Activated CD4-positive, alpha-beta memory T cell treated with anti-CD3 and anti-CD28 coated beads for 36 hours (primary cell): ENCODE data around the gene EFCAB14. TPM values are rescaled to one million over a fixed set of nuclear protein-coding genes. Genes with fewer than 3 reads are reported as not detected.

Experiments used
- CTCF ChIA-PET: fragments of 350-600 bp; sonication (Branson Sonifier 250); formaldehyde crosslinking; loops from one replicate; lab custom pipeline; 2021; ENCODE audit warnings: antibody characterized with exemption, inconsistent platforms; lab: Charles Lee
- POLR2A ChIA-PET: fragments of 350-600 bp; sonication (Branson Sonifier 250); formaldehyde crosslinking; loops from one replicate; lab custom pipeline; 2021; ENCODE audit warnings: antibody characterized with exemption; lab: Charles Lee
- DNase-seq: peaks from one replicate; pipeline ENCODE4 v3.0.0-alpha.2; 2020
- H3K27ac Mint-ChIP-seq: one replicate; pipeline ENCODE4 v1.8.0; 2021; ENCODE audit warnings: mixed read lengths
- H3K27me3 Mint-ChIP-seq: one replicate; pipeline ENCODE4 v1.8.0; 2021; ENCODE audit warnings: mixed read lengths
- H3K36me3 Mint-ChIP-seq: one replicate; pipeline ENCODE4 v1.8.0; 2021; ENCODE audit warnings: mixed read lengths
- H3K4me1 Mint-ChIP-seq: one replicate; pipeline ENCODE4 v1.8.0; 2021; ENCODE audit warnings: low read depth, mixed read lengths
- H3K4me3 Mint-ChIP-seq: one replicate; pipeline ENCODE4 v1.8.0; 2021; ENCODE audit warnings: mild to moderate bottlenecking, mixed read lengths
- H3K9me3 Mint-ChIP-seq: one replicate; pipeline ENCODE4 v1.8.0; 2021; ENCODE audit warnings: mixed read lengths
- intact Hi-C: fragments of 100-400 bp; cut with micrococcal nuclease; formaldehyde crosslinking; loops from one replicate; pipeline ENCODE4 v1.15.1; 2023
- total RNA-seq, 2 experiments: library from RNA; stranded (reverse); gene quantifications; one replicate each; pipeline ENCODE4 v1.2.3, GENCODE V29; 2021

EFCAB14 gene
- total RNA-seq, 2 experiments from 2014 or later: 47.1 to 48.0 TPM

GRCh38 chr1:46692811-46693770, 25.8 kb downstream of the EFCAB14 start:
- ChIA-PET POLR2A (interaction anchor here (0.7 kb wide), 1 partner anchor 367 kb away, joined by 3 read pairs; no protein-coding TSS in a partner anchor), CTCF (no interaction called here)
- no peaks in the 10 kb centered on the region for H3K27me3 Mint-ChIP-seq
- no peak for DNase-seq
- H3K9me3 Mint-ChIP-seq: peaks cover 3% of the 10 kb centered on the region
- H3K4me1 Mint-ChIP-seq: peaks cover 3% of the 10 kb centered on the region
- peaks cover 52% of the 10 kb centered on the region for H3K36me3 Mint-ChIP-seq
- H3K27ac Mint-ChIP-seq: no peak overlapping the region
- H3K4me3 Mint-ChIP-seq: no peak overlapping the region
- intact Hi-C loops: no loop called here

GRCh38 chr1:46691997-46692790, 26.7 kb downstream of the EFCAB14 start:
- no peak overlapping the region for H3K27ac Mint-ChIP-seq
- H3K27me3 Mint-ChIP-seq: no peaks in the 10 kb centered on the region
- no peaks in the 10 kb centered on the region for H3K4me1 Mint-ChIP-seq
- ChIA-PET POLR2A (no interaction called here), CTCF (no interaction called here)
- intact Hi-C loops: no loop called here
- DNase-seq: no peak
- H3K4me3 Mint-ChIP-seq: no peak overlapping the region
- H3K9me3 Mint-ChIP-seq: peaks cover 3% of the 10 kb centered on the region
- H3K36me3 Mint-ChIP-seq: peaks cover 51% of the 10 kb centered on the region

GRCh38 chr1:46690931-46691421, 27.9 kb downstream of the EFCAB14 start:
- H3K27me3 Mint-ChIP-seq: no peaks in the 10 kb centered on the region
- peaks cover 52% of the 10 kb centered on the region for H3K36me3 Mint-ChIP-seq
- intact Hi-C loops: no loop called here
- ChIA-PET POLR2A (no interaction called here), CTCF (no interaction called here)
- H3K9me3 Mint-ChIP-seq: peaks cover 3% of the 10 kb centered on the region
- no peak for DNase-seq
- H3K27ac Mint-ChIP-seq: no peak overlapping the region
- no peaks in the 10 kb centered on the region for H3K4me1 Mint-ChIP-seq
- H3K4me3 Mint-ChIP-seq: no peak overlapping the region

DNA sequence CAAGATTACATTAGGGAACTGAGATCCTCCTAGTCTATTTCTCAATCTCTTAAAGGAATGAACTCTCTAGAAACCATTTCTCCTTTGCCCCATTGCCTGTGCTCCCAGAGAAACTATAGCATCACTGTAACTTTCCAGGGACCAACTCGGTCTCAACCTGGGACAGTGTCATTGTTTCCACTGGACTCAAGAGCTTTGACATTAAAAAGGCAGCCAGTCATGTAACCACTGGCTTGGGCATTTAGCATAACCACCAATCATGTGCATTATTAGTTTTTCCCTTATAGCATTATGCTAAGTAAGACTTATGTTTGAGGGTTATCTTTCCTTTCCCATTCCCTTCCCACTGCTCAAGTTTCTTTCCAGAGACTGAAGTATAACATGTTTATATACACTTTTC, 29.0 kb downstream of the EFCAB14 start:
- no peak for DNase-seq
- Mint-ChIP-seq H3K27ac (no peak overlapping the region), H3K4me1 (peaks cover 1% of the 10 kb centered on the region), H3K4me3 (no peak overlapping the region), H3K9me3 (no peaks in the 10 kb centered on the region), H3K36me3 (peaks cover 42% of the 10 kb centered on the region), H3K27me3 (no peaks in the 10 kb centered on the region)
- intact Hi-C loops: no loop called here
- ChIA-PET CTCF (no interaction called here), POLR2A (no interaction called here)

- CTCF ChIA-PET: no interaction called here
- POLR2A ChIA-PET: no interaction called here
- Mint-ChIP-seq H3K9me3 (no peaks in the 10 kb centered on the region), H3K27me3 (no peaks in the 10 kb centered on the region), H3K27ac (no peak overlapping the region), H3K4me3 (no peak overlapping the region), H3K4me1 (peaks cover 2% of the 10 kb centered on the region), H3K36me3 (peaks cover 42% of the 10 kb centered on the region)
- no peak for DNase-seq
- intact Hi-C loops: no loop called here
These were observed 29.6 kb downstream of the EFCAB14 start for GRCh38 chr1:46689356-46689755.

DNA sequence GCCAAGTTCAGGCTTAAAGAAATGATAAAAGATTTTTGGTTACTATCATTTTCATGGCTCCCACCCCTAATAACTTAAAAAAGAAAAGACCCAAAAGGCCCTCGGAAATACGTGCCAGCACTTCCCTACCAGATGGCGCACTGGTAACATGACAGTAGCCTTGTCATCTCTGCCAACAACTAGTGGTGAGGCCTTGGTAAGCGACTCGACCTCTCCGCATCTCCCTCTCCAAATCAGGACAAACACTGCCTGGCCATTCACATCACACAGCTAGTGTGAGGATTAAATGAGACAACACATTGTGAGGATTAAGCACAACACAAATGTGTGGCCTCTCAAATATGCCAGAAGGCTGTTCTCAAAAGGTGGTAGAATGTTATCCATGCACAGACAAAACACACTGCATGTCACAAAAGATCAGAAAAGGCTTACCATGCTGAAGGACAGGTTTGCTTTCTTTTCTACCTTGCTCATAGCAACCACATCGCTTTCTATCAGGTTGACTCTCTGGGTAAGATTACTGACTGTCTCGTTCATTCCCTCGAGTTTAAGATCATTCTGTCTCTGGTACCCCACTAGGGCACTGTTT, 30.9 kb downstream of the EFCAB14 start:
- POLR2A ChIA-PET: no interaction called here
- no peak overlapping the region for H3K27ac Mint-ChIP-seq
- CTCF ChIA-PET: no interaction called here
- no peaks in the 10 kb centered on the region for H3K9me3 Mint-ChIP-seq
- no peak overlapping the region for H3K4me3 Mint-ChIP-seq
- intact Hi-C loops: no loop called here
- no peak for DNase-seq
- peaks cover 49% of the 10 kb centered on the region for H3K36me3 Mint-ChIP-seq
- peaks cover 2% of the 10 kb centered on the region for H3K4me1 Mint-ChIP-seq
- H3K27me3 Mint-ChIP-seq: no peaks in the 10 kb centered on the region

- intact Hi-C loops: no loop called here
- ChIA-PET CTCF (no interaction called here), POLR2A (no interaction called here)
- peaks cover 52% of the 10 kb centered on the region for H3K36me3 Mint-ChIP-seq
- H3K4me1 Mint-ChIP-seq: peaks cover 2% of the 10 kb centered on the region
- H3K4me3 Mint-ChIP-seq: no peak overlapping the region
- no peaks in the 10 kb centered on the region for H3K27me3 Mint-ChIP-seq
- H3K9me3 Mint-ChIP-seq: no peaks in the 10 kb centered on the region
- DNase-seq: no peak
- no peak overlapping the region for H3K27ac Mint-ChIP-seq
These were observed 31.7 kb downstream of the EFCAB14 start for GRCh38 chr1:46687093-46687659.

GRCh38 chr1:46686255-46686654, 32.7 kb downstream of the EFCAB14 start:
- Mint-ChIP-seq H3K4me1 (peaks cover 2% of the 10 kb centered on the region), H3K27ac (no peak overlapping the region), H3K4me3 (no peak overlapping the region), H3K27me3 (no peaks in the 10 kb centered on the region), H3K36me3 (peaks cover 56% of the 10 kb centered on the region), H3K9me3 (no peaks in the 10 kb centered on the region)
- intact Hi-C loops: no loop called here
- no peak for DNase-seq
- ChIA-PET CTCF (no interaction called here), POLR2A (no interaction called here)

- Mint-ChIP-seq H3K4me1 (peaks cover 2% of the 10 kb centered on the region), H3K27me3 (no peaks in the 10 kb centered on the region), H3K9me3 (no peaks in the 10 kb centered on the region), H3K27ac (peak overlapping the region; percentile 40), H3K4me3 (no peak overlapping the region), H3K36me3 (peaks cover 58% of the 10 kb centered on the region)
- intact Hi-C loops: no loop called here
- no peak for DNase-seq
- ChIA-PET CTCF (no interaction called here), POLR2A (no interaction called here)
These were observed 34.2 kb downstream of the EFCAB14 start for GRCh38 chr1:46684670-46685069.

DNA sequence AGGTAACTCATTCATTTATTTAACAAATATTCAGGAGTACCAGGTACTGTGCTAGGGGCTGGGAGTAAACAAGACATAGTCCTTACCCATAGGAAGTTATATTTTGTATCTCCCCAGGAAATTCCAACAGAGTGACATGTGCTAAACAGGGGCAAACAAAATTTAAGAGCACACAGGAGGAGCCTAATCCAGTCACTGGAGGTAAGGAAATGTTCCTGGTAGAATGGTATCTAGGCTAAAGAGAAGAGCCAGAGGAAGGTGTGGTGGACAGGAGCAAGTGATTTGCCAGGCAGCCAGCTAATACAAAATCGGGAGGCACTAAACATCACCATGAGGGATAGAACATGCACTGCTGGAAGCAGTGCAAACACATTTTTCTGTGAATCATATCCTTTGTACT, 36.9 kb downstream of the EFCAB14 start:
- Mint-ChIP-seq H3K4me3 (no peak overlapping the region), H3K27me3 (no peaks in the 10 kb centered on the region), H3K36me3 (peaks cover 54% of the 10 kb centered on the region), H3K4me1 (peaks cover 9% of the 10 kb centered on the region), H3K27ac (no peak overlapping the region), H3K9me3 (no peaks in the 10 kb centered on the region)
- POLR2A ChIA-PET: no interaction called here
- CTCF ChIA-PET: no interaction called here
- intact Hi-C loops: no loop called here
- no peak for DNase-seq

- Mint-ChIP-seq H3K4me1 (peaks cover 14% of the 10 kb centered on the region), H3K4me3 (no peak overlapping the region), H3K36me3 (peaks cover 49% of the 10 kb centered on the region), H3K9me3 (no peaks in the 10 kb centered on the region), H3K27ac (no peak overlapping the region), H3K27me3 (no peaks in the 10 kb centered on the region)
- POLR2A ChIA-PET: no interaction called here
- no peak for DNase-seq
- CTCF ChIA-PET: interaction anchor here (0.9 kb wide), 1 partner anchor 235 kb away, joined by 4 read pairs; no protein-coding TSS in a partner anchor
- intact Hi-C loops: no loop called here
These were observed 37.4 kb downstream of the EFCAB14 start for GRCh38 chr1:46681333-46682034.
